Caco-2 (cell line): Measurements from ENCODE around the gene RNU11. TPM values are rescaled to one million over a fixed set of nuclear protein-coding genes. Genes with fewer than 3 reads are reported as not detected.

Experiments
- BruUV-seq: library from RNA; stranded (reverse); fragments of 400-500 nt; replicated peaks from 2 replicates; lab custom pipeline; 2021; lab: Mats Ljungman, UMichigan
- CTCF ChIA-PET: fragments of 300-600 bp; sonication (Branson Sonifier 250); formaldehyde crosslinking; loops from one replicate; lab custom pipeline; 2022; ENCODE audit warnings: antibody characterized with exemption; lab: Charles Lee
- POLR2A ChIA-PET: fragments of 300-600 bp; sonication (Branson Sonifier 250); formaldehyde crosslinking; loops from one replicate; lab custom pipeline; 2022; ENCODE audit warnings: antibody characterized with exemption; lab: Charles Lee
- DNase-seq, 2 experiments: peaks; one replicate each; pipeline versions ENCODE4 v3.0.0 to v3.0.0-alpha.2; 2020 to 2022
- H3K27me3 ChIP-seq: replicated peaks from 2 replicates; pipeline ENCODE4 v1.6.0; 2011; ENCODE audit warnings: low read length; ENCODE audit not compliant: control insufficient read depth, insufficient read depth
- H3K36me3 ChIP-seq: 2 replicates; pipeline ENCODE4 v1.5.1; 2011; ENCODE audit warnings: low read length; ENCODE audit not compliant: control insufficient read depth, insufficient read depth
- H3K4me1 ChIP-seq: fragments of 250-450 bp; sonication (Bioruptor Pico); 2 replicates; pipeline ENCODE4 v1.5.1; 2020; ENCODE audit warnings: mild to moderate bottlenecking
- H3K4me3 ChIP-seq: 2 replicates; pipeline ENCODE4 v1.5.1; 2011; ENCODE audit warnings: low read depth, mild to moderate bottlenecking, control low read depth, low read length
- H3K9me3 ChIP-seq: fragments of 250-450 bp; sonication (Bioruptor Pico); 2 replicates; pipeline ENCODE4 v1.5.1; 2020; ENCODE audit warnings: mild to moderate bottlenecking, moderate library complexity
- H3K27ac Mint-ChIP-seq: one replicate; pipeline ENCODE4 v1.8.0; 2022; ENCODE audit warnings: mixed read lengths; ENCODE audit not compliant: unreplicated experiment
- H3K27me3 Mint-ChIP-seq: one replicate; pipeline ENCODE4 v1.8.0; 2022; ENCODE audit warnings: mixed read lengths; ENCODE audit not compliant: insufficient read depth, unreplicated experiment
- H3K36me3 Mint-ChIP-seq: one replicate; pipeline ENCODE4 v1.8.0; 2022; ENCODE audit warnings: mild to moderate bottlenecking, mixed read lengths; ENCODE audit not compliant: insufficient read depth, unreplicated experiment
- H3K4me1 Mint-ChIP-seq: one replicate; pipeline ENCODE4 v1.8.0; 2022; ENCODE audit warnings: low read depth, mixed read lengths; ENCODE audit not compliant: unreplicated experiment
- H3K4me3 Mint-ChIP-seq: one replicate; pipeline ENCODE4 v1.8.0; 2022; ENCODE audit warnings: mild to moderate bottlenecking, moderate library complexity, mixed read lengths; ENCODE audit not compliant: unreplicated experiment
- H3K9me3 Mint-ChIP-seq: one replicate; pipeline ENCODE4 v1.8.0; 2022; ENCODE audit warnings: mixed read lengths; ENCODE audit not compliant: unreplicated experiment
- intact Hi-C: fragments of 100-400 bp; cut with micrococcal nuclease; formaldehyde crosslinking; loops from one replicate; pipeline ENCODE4 v1.10.0; 2022; ENCODE audit not compliant: unreplicated experiment
- total RNA-seq: library from RNA; stranded (reverse); gene quantifications from 2 replicates; pipeline ENCODE4 v1.2.3, GENCODE V29; 2022
- TF ChIP-seq, protein P1 (sequence below), 2 experiments: fragments of 200-600 bp in 1 of 2; IDR thresholded peaks; 1 replicate in 1 of 2; 2 replicates in 1 of 2; pipeline versions ENCODE4 v1.5.1 to v1.8.0; 2011 to 2022; ENCODE audit warnings: antibody characterized with exemption in 1 of 2, control low read depth in 1 of 2, inconsistent platforms in 1 of 2, low read depth in 1 of 2, low read length in 1 of 2, mild to moderate bottlenecking in 1 of 2, moderate library complexity in 1 of 2; ENCODE audit not compliant: insufficient read depth in 1 of 2, severe bottlenecking in 1 of 2, unreplicated experiment in 1 of 2

RNU11 gene
- total RNA-seq, 1 experiment from 2014 or later, result not detected

- Mint-ChIP-seq H3K36me3 (peaks cover 8% of the 10 kb centered on the region), H3K9me3 (no peaks in the 10 kb centered on the region), H3K27me3 (no peaks in the 10 kb centered on the region), H3K4me3 (no peak overlapping the region), H3K4me1 (no peaks in the 10 kb centered on the region), H3K27ac (no peak overlapping the region)
- no TSS peak for BruUV-seq
- H3K27me3 ChIP-seq, result no peaks in the 10 kb centered on the region
- no peaks in the 10 kb centered on the region for H3K36me3 ChIP-seq
- intact Hi-C loops, result no loop called here
- DNase-seq, result no peak
- H3K4me3 ChIP-seq, result no peak overlapping the region
- H3K4me1 ChIP-seq, result peaks cover 9% of the 10 kb centered on the region
- TF ChIP-seq, protein P1, sequence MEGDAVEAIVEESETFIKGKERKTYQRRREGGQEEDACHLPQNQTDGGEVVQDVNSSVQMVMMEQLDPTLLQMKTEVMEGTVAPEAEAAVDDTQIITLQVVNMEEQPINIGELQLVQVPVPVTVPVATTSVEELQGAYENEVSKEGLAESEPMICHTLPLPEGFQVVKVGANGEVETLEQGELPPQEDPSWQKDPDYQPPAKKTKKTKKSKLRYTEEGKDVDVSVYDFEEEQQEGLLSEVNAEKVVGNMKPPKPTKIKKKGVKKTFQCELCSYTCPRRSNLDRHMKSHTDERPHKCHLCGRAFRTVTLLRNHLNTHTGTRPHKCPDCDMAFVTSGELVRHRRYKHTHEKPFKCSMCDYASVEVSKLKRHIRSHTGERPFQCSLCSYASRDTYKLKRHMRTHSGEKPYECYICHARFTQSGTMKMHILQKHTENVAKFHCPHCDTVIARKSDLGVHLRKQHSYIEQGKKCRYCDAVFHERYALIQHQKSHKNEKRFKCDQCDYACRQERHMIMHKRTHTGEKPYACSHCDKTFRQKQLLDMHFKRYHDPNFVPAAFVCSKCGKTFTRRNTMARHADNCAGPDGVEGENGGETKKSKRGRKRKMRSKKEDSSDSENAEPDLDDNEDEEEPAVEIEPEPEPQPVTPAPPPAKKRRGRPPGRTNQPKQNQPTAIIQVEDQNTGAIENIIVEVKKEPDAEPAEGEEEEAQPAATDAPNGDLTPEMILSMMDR (IDR thresholded peaks at IDR 0.05; ENCODE audit: insufficient read depth in 1 of 2, low read depth in 1 of 2, low read length in 1 of 2, severe bottlenecking in 1 of 2, unreplicated experiment in 1 of 2), result no peak
- POLR2A ChIA-PET, result interaction anchor here (1.3 kb wide), 1 partner anchor 21 kb away, joined by 3 read pairs; the partner anchor contains the start of gene TAF12
- CTCF ChIA-PET, result no interaction called here
- H3K9me3 ChIP-seq, result no peaks in the 10 kb centered on the region
Measured at GRCh38 chr1:28663871-28664470, 15.6 kb downstream of the RNU11 start.

- intact Hi-C loops, result no loop called here
- no peaks in the 10 kb centered on the region for H3K9me3 ChIP-seq
- no peaks in the 10 kb centered on the region for H3K27me3 ChIP-seq
- Mint-ChIP-seq H3K27me3 (no peaks in the 10 kb centered on the region), H3K4me1 (peaks cover 8% of the 10 kb centered on the region), H3K9me3 (no peaks in the 10 kb centered on the region), H3K27ac (no peak overlapping the region), H3K4me3 (no peak overlapping the region), H3K36me3 (peaks cover 8% of the 10 kb centered on the region)
- no peak overlapping the region for H3K4me3 ChIP-seq
- no peaks in the 10 kb centered on the region for H3K36me3 ChIP-seq
- no TSS peak for BruUV-seq
- ChIA-PET CTCF (no interaction called here), POLR2A (no interaction called here)
- TF ChIP-seq, protein P1 (IDR thresholded peaks at IDR 0.05; ENCODE audit: insufficient read depth in 1 of 2, low read depth in 1 of 2, low read length in 1 of 2, severe bottlenecking in 1 of 2, unreplicated experiment in 1 of 2), result no peak
- no peak for DNase-seq
- peaks cover 9% of the 10 kb centered on the region for H3K4me1 ChIP-seq
Measured at GRCh38 chr1:28666806-28667205, 18.4 kb downstream of the RNU11 start.

DNA sequence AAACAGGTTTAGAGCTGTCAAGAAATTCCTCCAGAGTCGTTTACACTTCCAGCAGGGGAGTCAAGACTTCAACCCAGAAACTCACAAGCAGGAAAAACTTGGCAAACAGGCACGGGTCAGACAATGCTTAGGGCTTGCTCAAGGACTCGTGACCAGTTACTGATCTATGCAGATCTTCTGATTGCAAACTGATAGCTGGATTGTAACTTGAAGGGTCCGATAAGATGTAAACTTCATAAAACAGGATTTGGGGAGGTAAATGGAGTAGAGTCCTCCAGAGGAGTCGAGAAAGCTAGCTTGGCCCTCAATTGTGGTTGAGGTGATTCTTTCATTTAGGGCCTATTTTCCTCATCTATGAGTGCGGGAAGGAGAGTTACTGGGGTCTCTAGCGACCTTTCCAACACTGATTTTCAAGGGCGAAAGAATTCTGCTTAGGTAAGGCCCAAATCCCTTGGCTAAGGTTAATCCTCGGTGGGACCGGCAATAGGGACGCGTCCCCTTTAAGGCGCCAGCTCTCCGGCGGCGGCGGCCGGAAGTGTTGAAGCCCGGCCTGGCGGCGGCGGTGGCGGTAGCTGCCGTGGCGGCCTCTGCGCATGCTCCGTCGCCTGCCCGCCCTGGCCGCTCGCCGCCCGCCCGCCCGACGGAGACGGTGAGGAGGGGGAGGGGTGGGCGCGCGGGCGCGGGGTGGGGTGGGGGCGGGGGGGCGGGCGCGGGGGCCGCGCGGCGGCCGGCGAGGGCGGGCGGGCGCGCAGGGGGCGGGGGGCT lies 20.0 kb downstream of the RNU11 start, which contains the start of gene GMEB1:
TSS of gene GMEB1 (plus strand) at position 594 of the 765 bp plus-strand sequence. CDS start 14,829 bp downstream, outside the sequence.
- H3K27me3 ChIP-seq, result no peaks in the 10 kb centered on the region
- H3K4me1 Mint-ChIP-seq, result peaks cover 8% of the 10 kb centered on the region
- no peaks in the 10 kb centered on the region for H3K27me3 Mint-ChIP-seq
- H3K36me3 ChIP-seq, result no peaks in the 10 kb centered on the region
- TF ChIP-seq, protein P1 (IDR thresholded peaks at IDR 0.05; ENCODE audit: insufficient read depth in 1 of 2, low read depth in 1 of 2, low read length in 1 of 2, severe bottlenecking in 1 of 2, unreplicated experiment in 1 of 2), result no peak
- H3K9me3 Mint-ChIP-seq, result no peaks in the 10 kb centered on the region
- peaks cover 9% of the 10 kb centered on the region for H3K4me1 ChIP-seq
- peak within 1 kb of the TSS; percentile 97 for H3K27ac Mint-ChIP-seq
- TSS peak; percentile 85 for BruUV-seq
- DNase-seq, result peak; percentile 81 to 87
- H3K9me3 ChIP-seq, result no peaks in the 10 kb centered on the region
- peak within 1 kb of the TSS; percentile 91 for H3K4me3 Mint-ChIP-seq
- ChIA-PET CTCF (interaction anchor here (2.6 kb wide), 1 partner anchor 68 kb away, joined by 29 read pairs; the partner anchor contains the start of gene YTHDF2), POLR2A (interaction anchor here (0.7 to 2.6 kb wide), 5 partner anchors 13 to 246 kb away, joined by 3 to 32 read pairs (median 16); partner anchors contain the start of genes RNU11, TAF12 and YTHDF2)
- H3K36me3 Mint-ChIP-seq, result peaks cover 8% of the 10 kb centered on the region
- intact Hi-C loops, result loop anchor here (1.0 kb wide), 2 partner anchors 20 to 68 kb away; partner anchors contain the start of genes RNU11 and YTHDF2
- peak within 1 kb of the TSS; percentile 46 for H3K4me3 ChIP-seq
